NCI-H2227 (cell line): ENCODE measurements around the gene NUDT1.
"Not testable (repeated sequence)": the region's sequence is repeated elsewhere in the genome, so short reads cannot be mapped to it uniquely, and the experiment has no call there.

Experiments used
- DNase-seq: peaks from one replicate; lab custom pipeline; 2025; ENCODE audit not compliant: unreplicated experiment; lab: John Stamatoyannopoulos, UW

NUDT1 gene

GRCh38 chr7:2264158-2264557 is 22.1 kb downstream of the NUDT1 start:
- no peak for DNase-seq

GRCh38 chr7:2266911-2267310 is 24.9 kb downstream of the NUDT1 start:
- DNase-seq, result no peak

GRCh38 chr7:2269089-2269990 is 27.3 kb downstream of the NUDT1 start:
- not testable (repeated sequence) for DNase-seq

- no peak for DNase-seq
Observed at GRCh38 chr7:2269991-2270460, 28.0 kb downstream of the NUDT1 start.

GRCh38 chr7:2270495-2270894 is 28.5 kb downstream of the NUDT1 start:
- DNase-seq, result no peak

- no peak for DNase-seq
Observed at GRCh38 chr7:2271273-2272026, 29.4 kb downstream of the NUDT1 start.

GRCh38 chr7:2272031-2272430 is 30.0 kb downstream of the NUDT1 start:
- DNase-seq, result no peak

- no peak for DNase-seq
Observed at GRCh38 chr7:2273866-2274265, 31.8 kb downstream of the NUDT1 start.

- no peak for DNase-seq
Observed at GRCh38 chr7:2274666-2275065, 32.6 kb downstream of the NUDT1 start.

GRCh38 chr7:2275101-2275500 is 33.1 kb downstream of the NUDT1 start:
- no peak for DNase-seq

GRCh38 chr7:2276107-2276506 is 34.1 kb downstream of the NUDT1 start:
- DNase-seq, result no peak

- no peak for DNase-seq
Observed at GRCh38 chr7:2278026-2278425, 36.0 kb downstream of the NUDT1 start.

GRCh38 chr7:2279896-2280295 is 37.9 kb downstream of the NUDT1 start:
- DNase-seq, result no peak

GRCh38 chr7:2280424-2280823 is 38.4 kb downstream of the NUDT1 start:
- DNase-seq, result no peak

- DNase-seq, result no peak
Observed at GRCh38 chr7:2281541-2281940, 39.5 kb downstream of the NUDT1 start.

- DNase-seq, result no peak
Observed at GRCh38 chr7:2282185-2282751, 40.2 kb downstream of the NUDT1 start.

GRCh38 chr7:2283074-2283473 is 41.0 kb downstream of the NUDT1 start:
- DNase-seq, result no peak

- no peak for DNase-seq
Observed at GRCh38 chr7:2287745-2288144, 45.7 kb downstream of the NUDT1 start.

GRCh38 chr7:2288503-2288902 is 46.5 kb downstream of the NUDT1 start:
- no peak for DNase-seq

- no peak for DNase-seq
Observed at GRCh38 chr7:2289111-2289586, 47.1 kb downstream of the NUDT1 start.

- DNase-seq, result no peak
Observed at GRCh38 chr7:2289621-2290020, 47.6 kb downstream of the NUDT1 start.

- no peak for DNase-seq
Observed at GRCh38 chr7:2290877-2291276, 48.9 kb downstream of the NUDT1 start.
